Midbrain (tissue), 1 donor: ENCODE measurements around the gene NFE2L3.
"Not testable (repeated sequence)": the region's sequence is repeated elsewhere in the genome, so short reads cannot be mapped to it uniquely, and the experiment has no call there.

Source experiments
- DNase-seq: peaks from one replicate; lab custom pipeline; 2025; lab: John Stamatoyannopoulos, UW

The NFE2L3 gene

GRCh38 chr7:26168458-26169023 lies 16.5 kb downstream of the NFE2L3 start:
- no peak for DNase-seq

DNA sequence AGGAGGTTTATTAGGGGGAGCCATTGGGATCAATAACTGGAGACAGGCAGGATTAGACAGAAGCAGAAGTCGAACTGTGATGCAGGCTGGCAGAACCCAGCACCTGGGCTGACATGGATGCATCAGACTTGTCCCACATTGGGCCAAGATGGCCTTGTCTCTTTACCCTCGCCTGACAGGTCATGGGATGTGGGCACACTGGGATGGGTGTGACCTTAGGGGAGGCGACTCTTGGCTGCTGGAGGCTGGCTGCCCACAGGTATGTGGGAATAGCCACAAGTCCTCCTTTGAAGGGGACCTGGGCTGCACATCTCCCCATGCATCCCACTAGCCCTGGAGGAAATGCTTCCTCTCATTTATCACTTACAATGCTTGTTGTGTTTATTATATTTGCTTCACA lies 17.3 kb downstream of the NFE2L3 start:
- DNase-seq: no peak

- DNase-seq: no peak
Measured at GRCh38 chr7:26170663-26171062, 18.7 kb downstream of the NFE2L3 start.

DNA sequence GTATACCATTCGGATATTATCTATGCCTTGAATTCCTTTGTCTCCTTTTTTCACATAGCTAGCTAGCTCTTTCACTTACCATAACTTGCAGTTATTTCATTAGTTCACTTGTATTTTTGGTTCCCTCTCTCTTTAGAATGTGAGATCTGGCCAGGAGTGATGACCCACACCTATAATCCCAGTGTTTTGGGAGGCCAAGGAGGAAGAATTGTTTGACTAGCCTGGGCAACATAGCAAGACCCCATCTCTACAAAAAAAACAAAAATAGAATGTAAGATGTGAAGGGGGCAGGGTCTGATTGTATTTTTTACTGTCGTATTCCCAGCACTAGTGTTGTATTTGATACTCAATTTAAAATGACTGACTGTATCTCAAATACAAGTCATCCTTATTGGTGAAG lies 19.6 kb downstream of the NFE2L3 start:
- DNase-seq: no peak

GRCh38 chr7:26172048-26172447 lies 20.1 kb downstream of the NFE2L3 start:
- no peak for DNase-seq

DNA sequence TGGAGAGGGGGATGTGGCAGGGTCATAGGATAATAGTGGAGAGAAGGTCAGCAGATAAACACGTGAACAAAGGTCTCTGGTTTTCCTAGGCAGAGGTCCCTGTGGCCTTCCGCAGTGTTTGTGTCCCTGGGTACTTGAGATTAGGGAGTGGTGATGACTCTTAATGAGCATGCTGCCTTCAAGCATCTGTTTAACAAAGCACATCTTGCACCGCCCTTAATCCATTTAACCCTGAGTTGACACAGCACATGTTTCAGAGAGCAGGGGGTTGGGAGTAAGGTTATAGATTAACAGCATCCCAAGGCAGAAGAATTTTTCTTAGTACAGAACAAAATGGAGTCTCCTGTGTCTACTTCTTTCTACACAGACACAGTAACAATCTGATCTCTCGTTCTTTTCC lies 23.9 kb downstream of the NFE2L3 start:
- not testable (repeated sequence) for DNase-seq

- not testable (repeated sequence) for DNase-seq
Measured at GRCh38 chr7:26176696-26177095, 24.7 kb downstream of the NFE2L3 start.

- not testable (repeated sequence) for DNase-seq
Measured at GRCh38 chr7:26177269-26177668, 25.3 kb downstream of the NFE2L3 start.

GRCh38 chr7:26178272-26178960 lies 26.4 kb downstream of the NFE2L3 start:
- DNase-seq: no peak

- no peak for DNase-seq
Measured at GRCh38 chr7:26179422-26179821, 27.4 kb downstream of the NFE2L3 start.

- DNase-seq: no peak
Measured at GRCh38 chr7:26179826-26180497, 28.0 kb downstream of the NFE2L3 start.

- DNase-seq: no peak
Measured at GRCh38 chr7:26180792-26181198, 28.8 kb downstream of the NFE2L3 start.

GRCh38 chr7:26181474-26182227 lies 29.7 kb downstream of the NFE2L3 start:
- DNase-seq: no peak

GRCh38 chr7:26182283-26182682 lies 30.3 kb downstream of the NFE2L3 start:
- DNase-seq: no peak

GRCh38 chr7:26182706-26183105 lies 30.7 kb downstream of the NFE2L3 start:
- no peak for DNase-seq

DNA sequence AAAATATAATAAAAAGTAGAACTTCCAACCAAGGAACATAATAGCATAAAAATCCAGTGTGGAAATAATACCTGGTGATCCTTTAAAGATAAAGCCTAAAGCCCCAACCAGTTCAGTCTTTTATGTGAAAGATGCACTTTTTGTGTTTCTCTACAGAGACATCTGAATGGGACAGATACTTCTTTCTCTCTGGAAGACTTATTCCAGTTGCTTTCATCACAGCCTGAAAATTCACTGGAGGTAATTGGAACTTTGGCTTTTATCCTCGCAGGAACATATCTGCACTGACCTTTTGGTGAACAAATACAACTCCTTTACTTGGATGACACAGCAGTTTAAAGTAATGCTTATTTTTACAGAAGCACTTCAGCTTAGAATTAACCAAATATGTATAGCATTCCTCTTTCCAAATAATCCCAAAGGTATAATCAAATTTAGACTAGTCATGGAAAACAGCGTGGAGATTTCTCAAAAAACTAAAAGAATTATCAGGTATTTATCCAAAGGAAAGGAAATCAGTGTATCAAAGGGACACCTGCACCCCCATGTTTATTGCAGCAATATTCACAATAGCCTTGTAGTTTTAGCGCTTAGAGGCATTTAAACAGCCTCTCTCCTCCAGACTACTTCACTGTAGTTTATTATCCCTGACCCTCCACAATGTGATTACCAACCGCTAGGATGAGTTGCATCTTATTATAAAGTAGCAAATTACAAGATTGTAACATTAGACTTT lies 31.7 kb downstream of the NFE2L3 start:
- no peak for DNase-seq

- not testable (repeated sequence) for DNase-seq
Measured at GRCh38 chr7:26184281-26185101, 32.5 kb downstream of the NFE2L3 start.

- DNase-seq: no peak
Measured at GRCh38 chr7:26185131-26185843, 33.3 kb downstream of the NFE2L3 start.

DNA sequence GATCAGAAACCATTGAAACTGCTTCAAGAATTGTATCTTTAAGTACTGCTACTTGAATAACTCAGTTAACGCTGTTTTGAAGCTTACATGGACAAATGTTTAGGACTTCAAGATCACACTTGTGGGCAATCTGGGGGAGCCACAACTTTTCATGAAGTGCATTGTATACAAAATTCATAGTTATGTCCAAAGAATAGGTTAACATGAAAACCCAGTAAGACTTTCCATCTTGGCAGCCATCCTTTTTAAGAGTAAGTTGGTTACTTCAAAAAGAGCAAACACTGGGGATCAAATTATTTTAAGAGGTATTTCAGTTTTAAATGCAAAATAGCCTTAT lies 33.8 kb downstream of the NFE2L3 start:
- DNase-seq: no peak
